Liver (tissue), 3 donors: ENCODE results near the gene NUDT14.

Experiments used
- ATF3 ChIP-seq: IDR thresholded peaks from 2 replicates; pipeline ENCODE4 v1.6.1; 2016; ENCODE audit warnings: antibody characterized with exemption
- CTCF ChIP-seq: fragments of 150-350 bp; IDR thresholded peaks from 2 replicates; pipeline ENCODE4 v1.5.1; 2017; ENCODE audit warnings: improper control_type of control experiment, low read depth, low read length; ENCODE audit not compliant: missing input control
- FOXA1 ChIP-seq: IDR thresholded peaks from 2 replicates; pipeline ENCODE4 v1.6.1; 2016; ENCODE audit warnings: antibody characterized with exemption
- GABPA ChIP-seq, 2 donors: IDR thresholded peaks in 1 of 2; conservative IDR thresholded peaks in 1 of 2; 2 replicates each; pipeline ENCODE4 v1.6.1; 2016; ENCODE audit warnings: antibody characterized with exemption in 2 of 2, mild to moderate bottlenecking in 1 of 2, moderate library complexity in 1 of 2
- HNF4A ChIP-seq, 2 donors: conservative IDR thresholded peaks; 2 replicates each; pipeline ENCODE4 v1.6.1; 2016; ENCODE audit warnings: antibody characterized with exemption in 2 of 2, mild to moderate bottlenecking in 2 of 2
- JUND ChIP-seq, 2 donors: IDR thresholded peaks; 2 replicates each; pipeline ENCODE4 v1.6.1; 2016; ENCODE audit warnings: antibody characterized with exemption in 2 of 2
- RAD21 ChIP-seq, 2 donors: IDR thresholded peaks; 2 replicates each; pipeline ENCODE4 v1.6.1; 2016; ENCODE audit warnings: antibody characterized with exemption in 2 of 2, mild to moderate bottlenecking in 2 of 2
- RXRA ChIP-seq, 2 donors: IDR thresholded peaks; 2 replicates each; pipeline ENCODE4 v1.6.1; 2017 to 2018; ENCODE audit warnings: antibody characterized with exemption in 2 of 2, mild to moderate bottlenecking in 1 of 2
- SP1 ChIP-seq: IDR thresholded peaks from 2 replicates; pipeline ENCODE4 v1.6.1; 2018; ENCODE audit warnings: antibody characterized with exemption, mild to moderate bottlenecking
- TAF1 ChIP-seq: conservative IDR thresholded peaks from 2 replicates; pipeline ENCODE4 v1.6.1; 2016; ENCODE audit warnings: antibody characterized with exemption, mild to moderate bottlenecking
- YY1 ChIP-seq: IDR thresholded peaks from 2 replicates; pipeline ENCODE4 v1.6.1; 2016; ENCODE audit warnings: antibody characterized with exemption, mild to moderate bottlenecking
- TF ChIP-seq, protein P1 (sequence below): IDR thresholded peaks from 2 replicates; pipeline ENCODE4 v1.6.1; 2016; ENCODE audit warnings: antibody characterized with exemption
- TF ChIP-seq, protein P2 (sequence below): IDR thresholded peaks from 2 replicates; pipeline ENCODE4 v1.6.1; 2016; ENCODE audit warnings: antibody characterized with exemption, mild to moderate bottlenecking
- donor health status: healthy.
- donor health status: healthy.

GRCh38 chr14:105208738-105209075, 27.6 kb upstream of the NUDT14 start:
- no peak for TF ChIP-seq CTCF
- no peak for TF ChIP-seq HNF4A (conservative IDR thresholded peaks at IDR 0.05)
- TF ChIP-seq SP1: no peak
- no peak for TF ChIP-seq FOXA1
- TF ChIP-seq, protein P1, sequence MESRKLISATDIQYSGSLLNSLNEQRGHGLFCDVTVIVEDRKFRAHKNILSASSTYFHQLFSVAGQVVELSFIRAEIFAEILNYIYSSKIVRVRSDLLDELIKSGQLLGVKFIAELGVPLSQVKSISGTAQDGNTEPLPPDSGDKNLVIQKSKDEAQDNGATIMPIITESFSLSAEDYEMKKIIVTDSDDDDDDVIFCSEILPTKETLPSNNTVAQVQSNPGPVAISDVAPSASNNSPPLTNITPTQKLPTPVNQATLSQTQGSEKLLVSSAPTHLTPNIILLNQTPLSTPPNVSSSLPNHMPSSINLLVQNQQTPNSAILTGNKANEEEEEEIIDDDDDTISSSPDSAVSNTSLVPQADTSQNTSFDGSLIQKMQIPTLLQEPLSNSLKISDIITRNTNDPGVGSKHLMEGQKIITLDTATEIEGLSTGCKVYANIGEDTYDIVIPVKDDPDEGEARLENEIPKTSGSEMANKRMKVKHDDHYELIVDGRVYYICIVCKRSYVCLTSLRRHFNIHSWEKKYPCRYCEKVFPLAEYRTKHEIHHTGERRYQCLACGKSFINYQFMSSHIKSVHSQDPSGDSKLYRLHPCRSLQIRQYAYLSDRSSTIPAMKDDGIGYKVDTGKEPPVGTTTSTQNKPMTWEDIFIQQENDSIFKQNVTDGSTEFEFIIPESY: no peak
- no peak for TF ChIP-seq RAD21 (IDR thresholded peaks at IDR 0.05)
- TF ChIP-seq TAF1: no peak
- TF ChIP-seq YY1: no peak
- TF ChIP-seq, protein P2, sequence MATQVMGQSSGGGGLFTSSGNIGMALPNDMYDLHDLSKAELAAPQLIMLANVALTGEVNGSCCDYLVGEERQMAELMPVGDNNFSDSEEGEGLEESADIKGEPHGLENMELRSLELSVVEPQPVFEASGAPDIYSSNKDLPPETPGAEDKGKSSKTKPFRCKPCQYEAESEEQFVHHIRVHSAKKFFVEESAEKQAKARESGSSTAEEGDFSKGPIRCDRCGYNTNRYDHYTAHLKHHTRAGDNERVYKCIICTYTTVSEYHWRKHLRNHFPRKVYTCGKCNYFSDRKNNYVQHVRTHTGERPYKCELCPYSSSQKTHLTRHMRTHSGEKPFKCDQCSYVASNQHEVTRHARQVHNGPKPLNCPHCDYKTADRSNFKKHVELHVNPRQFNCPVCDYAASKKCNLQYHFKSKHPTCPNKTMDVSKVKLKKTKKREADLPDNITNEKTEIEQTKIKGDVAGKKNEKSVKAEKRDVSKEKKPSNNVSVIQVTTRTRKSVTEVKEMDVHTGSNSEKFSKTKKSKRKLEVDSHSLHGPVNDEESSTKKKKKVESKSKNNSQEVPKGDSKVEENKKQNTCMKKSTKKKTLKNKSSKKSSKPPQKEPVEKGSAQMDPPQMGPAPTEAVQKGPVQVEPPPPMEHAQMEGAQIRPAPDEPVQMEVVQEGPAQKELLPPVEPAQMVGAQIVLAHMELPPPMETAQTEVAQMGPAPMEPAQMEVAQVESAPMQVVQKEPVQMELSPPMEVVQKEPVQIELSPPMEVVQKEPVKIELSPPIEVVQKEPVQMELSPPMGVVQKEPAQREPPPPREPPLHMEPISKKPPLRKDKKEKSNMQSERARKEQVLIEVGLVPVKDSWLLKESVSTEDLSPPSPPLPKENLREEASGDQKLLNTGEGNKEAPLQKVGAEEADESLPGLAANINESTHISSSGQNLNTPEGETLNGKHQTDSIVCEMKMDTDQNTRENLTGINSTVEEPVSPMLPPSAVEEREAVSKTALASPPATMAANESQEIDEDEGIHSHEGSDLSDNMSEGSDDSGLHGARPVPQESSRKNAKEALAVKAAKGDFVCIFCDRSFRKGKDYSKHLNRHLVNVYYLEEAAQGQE: no peak
- no peak for TF ChIP-seq JUND (IDR thresholded peaks at IDR 0.05)
- no peak for TF ChIP-seq ATF3
- TF ChIP-seq RXRA (IDR thresholded peaks at IDR 0.05): no peak
- no peak for TF ChIP-seq GABPA (IDR thresholded peaks at IDR 0.05 in 1 of 2, conservative IDR thresholded peaks at IDR 0.05 in 1 of 2)
